ENCODE results near the gene NFAT5. TPM values are rescaled to one million over a fixed set of nuclear protein-coding genes. Genes with fewer than 3 reads are reported as not detected.

NFAT5 gene
- total and polyA plus RNA-seq, 9 donors: 8.2 to 47.9 (median 37.0) TPM

DNA sequence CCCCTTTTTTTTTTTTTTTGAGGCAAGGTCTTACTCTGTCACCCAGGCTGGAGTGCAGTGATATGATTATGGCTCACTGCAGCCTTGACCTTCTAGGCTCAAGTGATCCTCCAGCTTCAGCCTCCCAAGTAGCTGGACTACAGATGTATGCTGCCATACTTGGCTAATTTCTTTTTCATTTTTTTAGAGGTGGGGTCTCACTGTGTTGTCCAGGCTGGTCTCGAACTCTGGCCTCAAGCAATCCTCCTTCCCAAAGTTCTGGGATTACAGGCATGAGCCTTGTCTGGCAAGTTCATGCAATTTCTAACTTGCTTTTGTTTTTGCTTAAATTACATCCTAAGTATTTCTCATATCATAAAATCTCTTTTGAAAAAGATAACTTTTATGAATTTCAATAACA, 33.8 kb upstream of the NFAT5 start:
- 85 to 87% (median 87%) methylated on average over 1 of the region's 1 CpG for WGBS, 3 donors
- Histone ChIP-seq H3K4me3 (no peak overlapping the region), H3K27ac (no peak overlapping the region), H3K27me3 (no peaks in the 10 kb centered on the region), H3K36me3 (no peaks in the 10 kb centered on the region), H3K4me1 (ENCODE audit: insufficient read depth) (peaks cover 1% of the 10 kb centered on the region), H3K9me3 (no peaks in the 10 kb centered on the region)
- no peak for DNase-seq
- intact Hi-C loops (cut with DNase I): no loop called here
- no peak for TF ChIP-seq EP300 (IDR thresholded peaks at IDR 0.05)
- no peak for TF ChIP-seq POLR2A (IDR thresholded peaks at IDR 0.05)
- TF ChIP-seq, protein P1, sequence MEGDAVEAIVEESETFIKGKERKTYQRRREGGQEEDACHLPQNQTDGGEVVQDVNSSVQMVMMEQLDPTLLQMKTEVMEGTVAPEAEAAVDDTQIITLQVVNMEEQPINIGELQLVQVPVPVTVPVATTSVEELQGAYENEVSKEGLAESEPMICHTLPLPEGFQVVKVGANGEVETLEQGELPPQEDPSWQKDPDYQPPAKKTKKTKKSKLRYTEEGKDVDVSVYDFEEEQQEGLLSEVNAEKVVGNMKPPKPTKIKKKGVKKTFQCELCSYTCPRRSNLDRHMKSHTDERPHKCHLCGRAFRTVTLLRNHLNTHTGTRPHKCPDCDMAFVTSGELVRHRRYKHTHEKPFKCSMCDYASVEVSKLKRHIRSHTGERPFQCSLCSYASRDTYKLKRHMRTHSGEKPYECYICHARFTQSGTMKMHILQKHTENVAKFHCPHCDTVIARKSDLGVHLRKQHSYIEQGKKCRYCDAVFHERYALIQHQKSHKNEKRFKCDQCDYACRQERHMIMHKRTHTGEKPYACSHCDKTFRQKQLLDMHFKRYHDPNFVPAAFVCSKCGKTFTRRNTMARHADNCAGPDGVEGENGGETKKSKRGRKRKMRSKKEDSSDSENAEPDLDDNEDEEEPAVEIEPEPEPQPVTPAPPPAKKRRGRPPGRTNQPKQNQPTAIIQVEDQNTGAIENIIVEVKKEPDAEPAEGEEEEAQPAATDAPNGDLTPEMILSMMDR (IDR thresholded peaks at IDR 0.05): no peak

DNA sequence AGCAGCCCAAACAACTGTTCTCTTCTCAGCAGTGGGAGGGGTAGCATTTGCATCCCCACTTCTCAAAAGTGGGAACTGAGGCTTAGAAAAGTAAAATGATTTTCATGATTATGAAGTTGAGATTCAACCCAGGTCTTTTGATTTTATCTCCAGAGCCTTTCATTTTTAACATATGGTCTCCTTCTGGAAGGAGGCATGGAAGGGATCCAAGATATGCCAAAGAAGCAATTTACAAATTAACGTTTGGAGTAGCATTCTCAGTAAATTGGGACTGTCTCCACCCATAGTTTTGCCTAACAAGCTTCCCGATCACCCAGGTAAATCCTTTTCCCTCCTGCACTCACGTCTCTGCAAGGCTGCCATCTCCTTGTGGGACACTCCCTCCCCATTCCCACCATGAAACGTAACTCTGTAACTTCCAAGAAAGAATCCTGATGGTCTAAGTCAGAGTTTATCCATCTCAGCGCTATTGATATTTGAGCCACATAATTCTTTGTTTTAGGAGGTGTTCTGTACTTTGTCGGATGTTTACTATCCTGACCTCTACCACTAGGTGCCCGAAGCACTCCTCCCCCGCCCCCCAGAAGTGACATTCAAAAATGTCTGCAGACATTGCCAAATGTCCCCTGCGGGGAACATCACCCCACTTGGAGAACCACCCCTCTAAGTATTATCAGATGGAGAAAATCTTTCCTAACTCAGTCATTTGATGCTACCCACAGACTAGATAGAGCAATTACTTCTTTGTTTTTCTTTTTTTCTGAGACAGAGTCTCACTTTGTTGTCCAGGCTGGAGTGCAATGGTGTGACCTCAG, 32.9 kb upstream of the NFAT5 start:
- TF ChIP-seq EP300 (IDR thresholded peaks at IDR 0.05): no peak
- TF ChIP-seq, protein P1 (IDR thresholded peaks at IDR 0.05): no peak
- Histone ChIP-seq H3K27ac (no peak overlapping the region), H3K4me3 (no peak overlapping the region), H3K36me3 (no peaks in the 10 kb centered on the region), H3K27me3 (no peaks in the 10 kb centered on the region), H3K4me1 (ENCODE audit: insufficient read depth) (peaks cover 1% of the 10 kb centered on the region), H3K9me3 (no peaks in the 10 kb centered on the region)
- no peak for DNase-seq
- WGBS, 3 donors: 36 to 42% (median 37%) methylated on average over 9 of the region's 9 CpGs
- intact Hi-C loops (cut with DNase I): no loop called here

DNA sequence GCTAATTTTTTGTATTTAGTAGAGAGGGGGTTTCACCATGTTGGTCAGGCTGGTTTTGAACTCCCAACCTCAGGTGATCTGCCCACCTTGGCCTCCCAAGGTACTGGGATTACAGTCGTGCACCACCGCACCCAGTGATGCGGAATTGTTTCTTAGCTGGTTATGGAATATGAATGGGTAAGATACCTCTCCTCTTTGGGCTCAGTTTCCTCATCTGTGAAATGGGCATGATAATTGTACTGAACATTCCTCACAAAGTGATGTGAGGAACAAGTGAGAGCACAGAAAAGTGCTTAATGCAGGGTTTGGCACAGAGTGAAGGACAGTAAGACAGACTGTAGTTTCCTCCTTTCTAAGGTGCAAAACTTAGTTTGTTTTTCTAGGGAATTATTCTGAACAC, 31.0 kb upstream of the NFAT5 start:
- Histone ChIP-seq H3K4me1 (ENCODE audit: insufficient read depth) (peaks cover 1% of the 10 kb centered on the region), H3K27ac (no peak overlapping the region), H3K9me3 (no peaks in the 10 kb centered on the region), H3K36me3 (no peaks in the 10 kb centered on the region), H3K27me3 (no peaks in the 10 kb centered on the region), H3K4me3 (no peak overlapping the region)
- intact Hi-C loops (cut with DNase I): no loop called here
- 94 to 98% (median 96%) methylated on average over 3 of the region's 3 CpGs for WGBS, 3 donors
- TF ChIP-seq EP300 (IDR thresholded peaks at IDR 0.05) (no peak), POLR2A (IDR thresholded peaks at IDR 0.05) (no peak)
- TF ChIP-seq, protein P1 (IDR thresholded peaks at IDR 0.05): no peak
- no peak for DNase-seq

DNA sequence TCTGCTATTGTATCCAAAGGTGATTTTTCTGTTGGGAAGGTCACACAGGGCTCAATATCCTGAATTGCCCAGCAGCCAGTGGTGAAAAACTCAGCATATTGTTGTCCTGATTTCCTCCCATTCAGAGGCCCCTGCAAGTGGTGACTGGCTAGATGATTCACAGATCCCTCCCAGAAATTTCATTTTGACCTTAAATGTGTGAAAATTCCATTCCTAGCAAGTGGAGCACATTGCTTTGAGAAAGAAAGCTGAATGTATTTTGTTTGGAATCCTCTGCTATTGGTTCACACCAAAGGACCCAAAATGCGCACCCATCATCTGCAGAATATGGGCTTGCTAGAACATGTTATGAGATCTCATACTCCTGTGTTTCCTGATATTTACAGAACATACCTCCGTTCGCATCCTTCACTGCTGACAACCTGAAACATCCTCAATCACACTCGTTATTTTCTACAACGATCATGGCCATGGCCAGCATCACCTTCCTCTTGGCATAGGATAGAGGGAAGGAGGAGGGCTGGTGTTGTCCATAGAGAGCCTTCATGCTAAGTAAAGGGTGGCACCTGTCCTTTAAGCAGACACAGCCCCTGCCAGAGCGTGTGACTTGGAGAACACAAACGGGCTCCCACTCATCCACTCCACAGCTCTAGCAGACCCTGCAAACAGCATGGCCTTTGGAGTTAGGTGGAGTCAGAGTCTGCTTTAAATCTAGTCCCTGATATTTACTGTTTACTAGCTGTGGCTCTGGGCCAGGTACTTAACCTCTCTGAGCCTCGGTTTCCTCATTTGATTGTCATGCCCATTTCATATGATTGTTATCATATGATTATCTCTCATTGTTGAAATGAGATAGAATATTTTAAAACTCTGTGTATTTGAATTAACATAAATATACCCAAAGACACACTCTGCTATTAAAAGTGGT, 30.4 kb upstream of the NFAT5 start:
- 52 to 66% (median 60%) methylated on average over 8 of the region's 8 CpGs for WGBS, 3 donors
- intact Hi-C loops (cut with DNase I): no loop called here
- H3K4me1 ChIP-seq (ENCODE audit: insufficient read depth): peaks cover 1% of the 10 kb centered on the region
- H3K4me3 ChIP-seq: no peak overlapping the region
- H3K9me3 ChIP-seq: no peaks in the 10 kb centered on the region
- no peak for TF ChIP-seq EP300 (IDR thresholded peaks at IDR 0.05)
- H3K36me3 ChIP-seq: no peaks in the 10 kb centered on the region
- H3K27me3 ChIP-seq: no peaks in the 10 kb centered on the region
- DNase-seq: no peak
- no peak overlapping the region for H3K27ac ChIP-seq

Measured in ovary (tissue), 9 donors.